Heart right ventricle (tissue), 16 donors: ENCODE data around the gene ARGLU1. TPM values are rescaled to one million over a fixed set of nuclear protein-coding genes. Genes with fewer than 3 reads are reported as not detected.

Experiments used
- ATAC-seq, 8 donors: fragments of 200-7000 bp; cut with Tn5 transposase; one replicate each; pipeline ENCODE4 v1.9.1; 2020; ENCODE audit warnings: mild to moderate bottlenecking in 8 of 8, moderate library complexity in 8 of 8, moderate number of reproducible peaks in 1 of 8
- DNase-seq, 2 donors: peaks; one replicate each; pipeline ENCODE4 v3.0.0-alpha.2; 2020
- H3K27ac ChIP-seq, 10 donors: fragments of 200-600 bp; sonication (generic) in 2 of 10; one replicate each; pipeline versions ENCODE4 v1.5.0 to v1.8.0; 2020 to 2022; ENCODE audit warnings: mild to moderate bottlenecking in 3 of 10
- H3K27me3 ChIP-seq, 7 donors: fragments of 200-600 bp; one replicate each; pipeline ENCODE4 v1.8.0; 2021 to 2022; ENCODE audit warnings: mild to moderate bottlenecking in 2 of 7
- H3K36me3 ChIP-seq, 9 donors: fragments of 200-600 bp; sonication (generic) in 1 of 9; one replicate each; pipeline versions ENCODE4 v1.5.0 to v1.8.0; 2020 to 2022; ENCODE audit warnings: mild to moderate bottlenecking in 2 of 9
- H3K4me1 ChIP-seq, 9 donors: fragments of 200-600 bp; sonication (generic) in 1 of 9; one replicate each; pipeline versions ENCODE4 v1.5.0 to v1.8.0; 2020 to 2022; ENCODE audit warnings: mild to moderate bottlenecking in 4 of 9
- H3K4me3 ChIP-seq, 10 donors: fragments of 200-600 bp; sonication (generic) in 2 of 10; one replicate each; pipeline versions ENCODE4 v1.5.0 to v1.8.0; 2020 to 2022; ENCODE audit warnings: mild to moderate bottlenecking in 7 of 10, moderate library complexity in 2 of 10
- H3K9me3 ChIP-seq, 11 donors: fragments of 200-600 bp in 10 of 11; sonication (generic) in 2 of 11; one replicate each; pipeline versions ENCODE4 v1.5.0 to v1.8.0; 2013 to 2022; ENCODE audit warnings: mild to moderate bottlenecking in 2 of 11, control low read depth in 1 of 11, moderate library complexity in 1 of 11
- CTCF ChIP-seq, 9 donors: fragments of 200-600 bp; sonication (generic) in 2 of 9; IDR thresholded peaks; one replicate each; pipeline versions ENCODE4 v1.5.0 to v1.8.0; 2021 to 2022; ENCODE audit warnings: antibody characterized with exemption in 9 of 9, mild to moderate bottlenecking in 5 of 9, moderate library complexity in 1 of 9
- WGBS, 2 donors: extraction: QIAGEN DNeasy Blood & Tissue Kit; methylation state at CpG; one replicate each; pipeline ENCODE4 v1.1.7; 2013; ENCODE audit warnings: inconsistent platforms in 1 of 2; 5-methylcytosine and 5-hydroxymethylcytosine counted together
- intact Hi-C, 10 donors: fragments of 100-400 bp; cut with DNase I; formaldehyde crosslinking; loops; one replicate each; pipeline versions ENCODE4 v1.11.1 to v1.14.2; 2022
- polyA plus RNA-seq, 2 donors: library from polyadenylated mRNA; stranded (reverse); fragments of 200-250 nt; gene quantifications; one replicate each; pipeline ENCODE4 v1.2.3, GENCODE V29; 2013
- total RNA-seq, 10 donors: library from RNA; stranded (reverse); fragmentation: NEBNext Ultra II Directional in 3 of 10; extraction: Animal tissue kit (Norgen Biotek cat#: 25700) in 3 of 10; gene quantifications; one replicate each; pipeline versions ENCODE4 v1.2.1 to v1.2.4, GENCODE V29; 2021 to 2023
- donor health status: Arrhythmogenic right ventricular cardiomyopathy.
- donor health status: ischemic (EF 13 %, LVEDD 7.1; RV severe dilation, severe dysfunction).
- donor health status: healthy with polysubstance abuse.
- donor health status: DM: no; HTN: yes; CAD: no.
- donor health status: DM: no; HTN: no; CAD: no.
- donor health status: ischemic (EF 25% LVEDD 6.9; RV normal size, moderate dysfunction).
- donor health status: ischemic (EF 25% LVEDD 5.7; RV mildly dilated, moderate dysfunction).
- donor health status: healthy.
- donor health status: DM: yes; HTN: yes; CAD: no.
- donor health status: Ischemic cardiomyopathy.
- donor health status: ischemic (EF 35%, LVEDD 5.7; RV mildly dilated, moderate dysfunction).
- donor health status: nonischemic (EF 11% LVEDD 7.7; RV severe dilation, severe dysfunction).
- donor health status: DM: yes; HTN: yes; CAD: no.
- donor health status: PGD.
- donor health status: ischemic (EF 29% LVEDD 5.4; RV normal size, mild dysfunction).
- donor health status: nonischemic (EF 23%, LVEDD 6.1; RV moderate dilation, normal function).

ARGLU1 gene
- total and polyA plus RNA-seq, 12 donors = 19.1 to 148 (median 29.6) TPM

DNA sequence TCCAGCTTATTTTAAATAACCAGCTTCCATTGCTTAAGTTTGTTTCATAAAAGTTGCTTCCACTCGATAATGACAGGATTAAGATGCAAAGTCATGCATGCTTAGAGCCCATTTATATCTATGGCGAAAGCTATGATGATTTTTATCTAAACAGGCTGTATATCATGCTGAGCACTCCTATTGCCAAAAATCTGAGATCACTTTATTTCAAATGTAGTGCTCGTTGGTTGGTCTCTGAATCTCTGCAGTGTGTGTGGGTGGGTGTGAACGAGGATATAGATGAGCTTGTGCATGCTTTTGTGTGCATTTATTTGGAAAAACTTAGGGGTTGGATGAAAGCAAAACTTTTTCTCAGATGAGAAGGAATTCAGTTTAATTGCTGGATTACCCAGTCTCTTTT is 27.0 kb upstream of the ARGLU1 start:
- Histone ChIP-seq H3K27me3 (no peaks in the 10 kb centered on the region), H3K4me1 (peaks cover 0 to 24% (median 9%) of the 10 kb centered on the region in 9 donors), H3K4me3 (no peak overlapping the region), H3K27ac (no peak overlapping the region), H3K9me3 (no peaks in the 10 kb centered on the region), H3K36me3 (no peaks in the 10 kb centered on the region)
- no peak for DNase-seq
- no peak for ATAC-seq
- TF ChIP-seq CTCF (IDR thresholded peaks at IDR 0.05) = no peak
- WGBS, 2 donors = 89 to 91% methylated on average over 4 of the region's 4 CpGs
- intact Hi-C loops = no loop called here

GRCh38 chr13:106593132-106593531 is 25.2 kb upstream of the ARGLU1 start:
- no peak overlapping the region for H3K27ac ChIP-seq
- H3K9me3 ChIP-seq = no peaks in the 10 kb centered on the region
- no peak for TF ChIP-seq CTCF (IDR thresholded peaks at IDR 0.05)
- ATAC-seq (no peak), DNase-seq (no peak)
- no peak overlapping the region for H3K4me3 ChIP-seq
- intact Hi-C loops = no loop called here
- no peaks in the 10 kb centered on the region for H3K36me3 ChIP-seq
- H3K27me3 ChIP-seq = no peaks in the 10 kb centered on the region
- peaks cover 0 to 34% (median 10%) of the 10 kb centered on the region in 9 donors for H3K4me1 ChIP-seq
- 91 to 94% methylated on average over 5 of the region's 5 CpGs for WGBS, 2 donors

- WGBS, 2 donors = 71 to 78% methylated on average over 2 of the region's 2 CpGs
- ATAC-seq = no peak
- H3K36me3 ChIP-seq = no peaks in the 10 kb centered on the region
- peaks cover 0 to 24% (median 2%) of the 10 kb centered on the region in 9 donors for H3K4me1 ChIP-seq
- intact Hi-C loops = no loop called here
- H3K27ac ChIP-seq = no peak overlapping the region
- H3K9me3 ChIP-seq = peaks cover 0 to 4% (median 0%) of the 10 kb centered on the region in 11 donors
- no peaks in the 10 kb centered on the region for H3K27me3 ChIP-seq
- H3K4me3 ChIP-seq = no peak overlapping the region
- no peak for DNase-seq
- TF ChIP-seq CTCF (IDR thresholded peaks at IDR 0.05) = no peak
Observed at GRCh38 chr13:106591299-106591698, 23.4 kb upstream of the ARGLU1 start.

- no peaks in the 10 kb centered on the region for H3K36me3 ChIP-seq
- WGBS, 2 donors = 94% methylated on average over 5 of the region's 5 CpGs
- no peak overlapping the region for H3K4me3 ChIP-seq
- DNase-seq = no peak
- no peak for ATAC-seq
- H3K9me3 ChIP-seq = peaks cover 0 to 20% (median 8%) of the 10 kb centered on the region in 11 donors
- TF ChIP-seq CTCF (IDR thresholded peaks at IDR 0.05) = no peak
- H3K27ac ChIP-seq = peak overlapping the region in 1 of 10 donors; percentile 51
- H3K27me3 ChIP-seq = no peaks in the 10 kb centered on the region
- H3K4me1 ChIP-seq = peaks cover 0 to 23% (median 0%) of the 10 kb centered on the region in 9 donors
- intact Hi-C loops = no loop called here
Observed at GRCh38 chr13:106589716-106590115, 21.8 kb upstream of the ARGLU1 start.
